Loucy (cell line): ENCODE measurements around the gene TMEM107.

Experiments
- CTCF ChIP-seq: fragments of 200-600 bp; sonication (generic); conservative IDR thresholded peaks from 2 replicates; pipeline ENCODE4 v1.5.1; 2014; ENCODE audit warnings: mild to moderate bottlenecking, antibody characterized with exemption, low read length
- EZH2phosphoT487 ChIP-seq: fragments of 200-600 bp; IDR thresholded peaks from 2 replicates; pipeline ENCODE4 v1.6.1; 2018; ENCODE audit warnings: antibody characterized with exemption, mild to moderate bottlenecking, moderate library complexity, borderline replicate concordance

DNA sequence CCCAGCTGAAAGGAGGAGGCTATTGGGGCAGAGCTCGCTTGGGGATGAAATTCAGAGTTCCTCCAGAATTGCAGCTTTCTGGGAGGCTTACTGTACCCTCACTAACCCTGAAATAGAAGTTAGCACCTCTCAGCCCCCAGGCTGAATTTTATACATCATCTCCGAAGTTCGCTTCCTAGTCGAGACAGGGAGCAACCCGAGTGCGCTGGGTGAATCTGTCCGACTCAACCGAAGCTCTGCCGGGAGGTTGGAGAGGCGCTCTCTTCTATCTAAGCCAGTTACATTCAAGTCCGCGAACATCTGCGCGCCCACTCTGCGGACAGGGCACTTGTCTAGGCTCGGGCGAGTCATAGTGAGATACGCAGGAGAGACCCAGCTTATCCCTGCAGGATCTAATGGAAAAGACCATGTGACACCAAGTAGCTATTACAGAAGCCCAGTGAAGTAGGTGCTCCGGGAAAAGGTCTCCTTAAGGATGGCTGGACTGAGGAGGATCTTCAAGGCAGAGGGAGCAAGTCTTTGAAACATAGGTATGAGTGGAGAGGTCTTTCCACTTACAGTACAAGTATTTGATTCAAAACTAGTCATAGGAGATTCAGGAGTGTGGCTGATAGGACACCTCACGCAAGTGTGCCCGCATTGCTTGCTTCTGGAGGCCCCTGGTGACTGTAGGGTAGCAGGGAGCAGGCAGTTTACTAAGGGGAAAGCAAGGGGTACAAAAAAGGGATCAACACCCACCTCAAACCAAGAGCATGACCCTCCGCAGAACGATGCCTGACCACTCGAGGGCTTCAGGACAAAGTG lies 51.6 kb downstream of the TMEM107 start:
- TF ChIP-seq CTCF = no peak
- TF ChIP-seq EZH2phosphoT487 = no peak
